ENCODE results near the gene CBR3. TPM values are rescaled to one million over a fixed set of nuclear protein-coding genes. Genes with fewer than 3 reads are reported as not detected.

The CBR3 gene
- total and polyA plus RNA-seq, 2 of the 13 experiments (the other 11 are each of a cell fraction or from before 2014, with no cell fraction given), result not detected

DNA sequence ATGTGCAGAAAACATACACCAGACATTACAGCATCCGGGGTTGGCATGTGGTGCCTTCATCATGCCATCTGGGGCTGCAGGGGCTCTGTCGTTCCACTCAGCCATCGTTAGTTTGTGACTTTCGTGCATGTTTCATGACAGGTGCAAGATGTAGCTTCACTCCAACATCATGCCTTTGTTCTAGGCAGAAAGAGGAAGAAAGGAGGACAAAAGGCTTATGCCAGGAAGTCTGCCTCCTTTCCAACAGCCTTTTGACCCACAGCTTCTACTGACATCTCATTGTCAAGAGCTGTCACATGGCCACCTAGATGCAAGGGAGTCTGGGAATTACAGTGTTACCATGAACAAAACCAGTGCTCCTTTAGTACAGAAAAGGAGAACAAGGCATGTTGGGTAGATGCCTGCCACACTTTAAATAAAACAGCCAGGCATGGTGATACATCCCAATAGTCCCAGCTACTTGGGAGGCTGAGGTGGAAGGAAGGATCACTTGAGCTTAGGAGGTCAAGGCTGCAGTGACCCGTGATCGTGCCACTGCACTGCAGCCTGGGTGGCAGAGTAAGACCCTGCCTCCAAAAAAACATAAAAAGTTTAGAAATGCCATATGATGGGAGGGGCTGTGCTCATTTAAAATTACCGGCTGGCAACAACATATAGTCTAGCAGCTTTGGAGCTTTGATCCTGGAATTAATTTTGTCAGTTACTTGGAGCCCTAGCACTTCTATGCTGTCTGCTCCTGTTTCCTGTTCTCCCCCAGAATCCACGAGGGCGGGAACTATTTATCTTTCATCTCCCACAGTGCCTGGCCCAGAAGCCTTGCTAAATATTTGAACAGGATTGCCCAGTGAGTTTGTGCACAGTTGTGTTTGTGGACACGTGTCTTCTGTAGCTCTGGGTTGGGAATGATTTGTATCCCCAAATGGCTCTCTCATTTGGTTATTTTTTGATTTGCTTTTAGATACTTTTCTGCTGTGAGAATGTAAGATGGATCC lies 29.2 kb downstream of the CBR3 start (continued):
- TF ChIP-seq STAG1 (CRISPR knock-in tag; IDR thresholded peaks at IDR 0.05), result no peak
- TF ChIP-seq ZNF34 (CRISPR knock-in tag; IDR thresholded peaks at IDR 0.05; ENCODE audit: borderline replicate concordance), result no peak
- TF ChIP-seq, protein P1, sequence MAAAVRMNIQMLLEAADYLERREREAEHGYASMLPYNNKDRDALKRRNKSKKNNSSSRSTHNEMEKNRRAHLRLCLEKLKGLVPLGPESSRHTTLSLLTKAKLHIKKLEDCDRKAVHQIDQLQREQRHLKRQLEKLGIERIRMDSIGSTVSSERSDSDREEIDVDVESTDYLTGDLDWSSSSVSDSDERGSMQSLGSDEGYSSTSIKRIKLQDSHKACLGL (CRISPR knock-in tag; IDR thresholded peaks at IDR 0.05), result peak; percentile 17; the same call in 1 of the 2 replicates
- TF ChIP-seq CBX1 (IDR thresholded peaks at IDR 0.05; ENCODE audit: low read depth), result no peak
- no peak for TF ChIP-seq XBP1 (CRISPR knock-in tag; IDR thresholded peaks at IDR 0.05)
- no peak for TF ChIP-seq RBM22 (optimal IDR thresholded peaks at IDR 0.05; ENCODE audit: low read length)
- TF ChIP-seq SP5 (CRISPR knock-in tag; IDR thresholded peaks at IDR 0.05; ENCODE audit: borderline replicate concordance, low read depth), result peak; percentile 71
- TF ChIP-seq, protein P2, sequence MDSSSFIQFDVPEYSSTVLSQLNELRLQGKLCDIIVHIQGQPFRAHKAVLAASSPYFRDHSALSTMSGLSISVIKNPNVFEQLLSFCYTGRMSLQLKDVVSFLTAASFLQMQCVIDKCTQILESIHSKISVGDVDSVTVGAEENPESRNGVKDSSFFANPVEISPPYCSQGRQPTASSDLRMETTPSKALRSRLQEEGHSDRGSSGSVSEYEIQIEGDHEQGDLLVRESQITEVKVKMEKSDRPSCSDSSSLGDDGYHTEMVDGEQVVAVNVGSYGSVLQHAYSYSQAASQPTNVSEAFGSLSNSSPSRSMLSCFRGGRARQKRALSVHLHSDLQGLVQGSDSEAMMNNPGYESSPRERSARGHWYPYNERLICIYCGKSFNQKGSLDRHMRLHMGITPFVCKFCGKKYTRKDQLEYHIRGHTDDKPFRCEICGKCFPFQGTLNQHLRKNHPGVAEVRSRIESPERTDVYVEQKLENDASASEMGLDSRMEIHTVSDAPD (CRISPR knock-in tag; IDR thresholded peaks at IDR 0.05), result peak; percentile 38; the same call in 1 of the 2 replicates
- no peak for TF ChIP-seq ZNF672 (CRISPR knock-in tag; IDR thresholded peaks at IDR 0.05)
- TF ChIP-seq, protein P3, sequence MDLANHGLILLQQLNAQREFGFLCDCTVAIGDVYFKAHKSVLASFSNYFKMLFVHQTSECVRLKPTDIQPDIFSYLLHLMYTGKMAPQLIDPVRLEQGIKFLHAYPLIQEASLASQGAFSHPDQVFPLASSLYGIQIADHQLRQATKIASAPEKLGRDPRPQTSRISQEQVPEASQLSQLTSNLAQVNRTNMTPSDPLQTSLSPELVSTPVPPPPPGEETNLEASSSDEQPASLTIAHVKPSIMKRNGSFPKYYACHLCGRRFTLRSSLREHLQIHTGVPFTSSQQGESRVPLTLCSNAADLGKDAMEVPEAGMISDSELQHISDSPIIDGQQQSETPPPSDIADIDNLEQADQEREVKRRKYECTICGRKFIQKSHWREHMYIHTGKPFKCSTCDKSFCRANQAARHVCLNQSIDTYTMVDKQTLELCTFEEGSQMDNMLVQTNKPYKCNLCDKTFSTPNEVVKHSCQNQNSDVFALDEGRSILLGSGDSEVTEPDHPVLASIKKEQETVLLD (CRISPR knock-in tag; IDR thresholded peaks at IDR 0.05; ENCODE audit: low read depth), result no peak
- TF ChIP-seq ATM (IDR thresholded peaks at IDR 0.05; ENCODE audit: borderline replicate concordance), result no peak
- TF ChIP-seq ZNF792 (CRISPR knock-in tag; IDR thresholded peaks at IDR 0.05), result peak; percentile 56; the same call in 1 of the 2 replicates
- TF ChIP-seq TP53 (CRISPR knock-in tag; conservative IDR thresholded peaks at IDR 0.05), result no peak
- TF ChIP-seq, protein P4, sequence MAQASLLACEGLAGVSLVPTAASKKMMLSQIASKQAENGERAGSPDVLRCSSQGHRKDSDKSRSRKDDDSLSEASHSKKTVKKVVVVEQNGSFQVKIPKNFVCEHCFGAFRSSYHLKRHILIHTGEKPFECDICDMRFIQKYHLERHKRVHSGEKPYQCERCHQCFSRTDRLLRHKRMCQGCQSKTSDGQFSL (CRISPR knock-in tag; IDR thresholded peaks at IDR 0.05), result no peak
- no peak for TF ChIP-seq ZSCAN21 (CRISPR knock-in tag; IDR thresholded peaks at IDR 0.05; ENCODE audit: borderline replicate concordance)
- TF ChIP-seq, protein P5, sequence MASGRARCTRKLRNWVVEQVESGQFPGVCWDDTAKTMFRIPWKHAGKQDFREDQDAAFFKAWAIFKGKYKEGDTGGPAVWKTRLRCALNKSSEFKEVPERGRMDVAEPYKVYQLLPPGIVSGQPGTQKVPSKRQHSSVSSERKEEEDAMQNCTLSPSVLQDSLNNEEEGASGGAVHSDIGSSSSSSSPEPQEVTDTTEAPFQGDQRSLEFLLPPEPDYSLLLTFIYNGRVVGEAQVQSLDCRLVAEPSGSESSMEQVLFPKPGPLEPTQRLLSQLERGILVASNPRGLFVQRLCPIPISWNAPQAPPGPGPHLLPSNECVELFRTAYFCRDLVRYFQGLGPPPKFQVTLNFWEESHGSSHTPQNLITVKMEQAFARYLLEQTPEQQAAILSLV (CRISPR knock-in tag; IDR thresholded peaks at IDR 0.05; ENCODE audit: borderline replicate concordance), result no peak
- TF ChIP-seq SNAPC2 (CRISPR knock-in tag; IDR thresholded peaks at IDR 0.05), result no peak
- no peak for TF ChIP-seq MYNN (CRISPR knock-in tag; IDR thresholded peaks at IDR 0.05; ENCODE audit: low read depth)
- TF ChIP-seq RFX1 (IDR thresholded peaks at IDR 0.05), result no peak
- TF ChIP-seq, protein P6, sequence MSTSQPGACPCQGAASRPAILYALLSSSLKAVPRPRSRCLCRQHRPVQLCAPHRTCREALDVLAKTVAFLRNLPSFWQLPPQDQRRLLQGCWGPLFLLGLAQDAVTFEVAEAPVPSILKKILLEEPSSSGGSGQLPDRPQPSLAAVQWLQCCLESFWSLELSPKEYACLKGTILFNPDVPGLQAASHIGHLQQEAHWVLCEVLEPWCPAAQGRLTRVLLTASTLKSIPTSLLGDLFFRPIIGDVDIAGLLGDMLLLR (CRISPR knock-in tag; IDR thresholded peaks at IDR 0.05), result no peak
- TF ChIP-seq TAF15 (IDR thresholded peaks at IDR 0.05; ENCODE audit: low read depth, low read length, poor library complexity, severe bottlenecking), result no peak
- no peak for TF ChIP-seq ATAD3A (CRISPR knock-in tag; IDR thresholded peaks at IDR 0.05)
- 0 out of 2 replicates have a peak, but pooled peaks have one; percentile 38 for TF ChIP-seq ELF1 (CRISPR knock-in tag; IDR thresholded peaks at IDR 0.05)
- no peak for TF ChIP-seq ZFX (CRISPR knock-in tag; IDR thresholded peaks at IDR 0.05; ENCODE audit: low read depth)
